ENCODE results near the gene AMPH.
"Not testable (repeated sequence)": the region's sequence is repeated elsewhere in the genome, so short reads cannot be mapped to it uniquely, and the experiment has no call there.

The AMPH gene

GRCh38 chr7:38394660-38395059, 236.5 kb downstream of the AMPH start:
- H3K4me3 Mint-ChIP-seq, result no peak overlapping the region
- H3K9me3 Mint-ChIP-seq, result no peaks in the 10 kb centered on the region
- no peak for DNase-seq
- peaks cover 3% of the 10 kb centered on the region for H3K4me1 Mint-ChIP-seq (ENCODE audit: low read depth)
- H3K27me3 Mint-ChIP-seq, result peaks cover 11% of the 10 kb centered on the region
- no peak overlapping the region for H3K27ac Mint-ChIP-seq
- no peaks in the 10 kb centered on the region for H3K36me3 Mint-ChIP-seq (ENCODE audit: low read depth)

- no peak overlapping the region for H3K27ac Mint-ChIP-seq
- H3K27me3 Mint-ChIP-seq, result peaks cover 4% of the 10 kb centered on the region
- H3K4me1 Mint-ChIP-seq (ENCODE audit: low read depth), result peaks cover 2% of the 10 kb centered on the region
- DNase-seq, result no peak
- H3K4me3 Mint-ChIP-seq, result no peak overlapping the region
- H3K36me3 Mint-ChIP-seq (ENCODE audit: low read depth), result no peaks in the 10 kb centered on the region
- H3K9me3 Mint-ChIP-seq, result no peaks in the 10 kb centered on the region
These were observed 237.3 kb downstream of the AMPH start for GRCh38 chr7:38393874-38394273.

- H3K36me3 Mint-ChIP-seq (ENCODE audit: low read depth), result no peaks in the 10 kb centered on the region
These were observed 239.4 kb downstream of the AMPH start for GRCh38 chr7:38391751-38392150.

GRCh38 chr7:38385682-38386081, 245.5 kb downstream of the AMPH start:
- H3K9me3 Mint-ChIP-seq, result no peaks in the 10 kb centered on the region
- no peak overlapping the region for H3K27ac Mint-ChIP-seq
- DNase-seq, result no peak
- no peaks in the 10 kb centered on the region for H3K27me3 Mint-ChIP-seq
- peaks cover 9% of the 10 kb centered on the region for H3K36me3 Mint-ChIP-seq (ENCODE audit: low read depth)
- H3K4me1 Mint-ChIP-seq (ENCODE audit: low read depth), result no peaks in the 10 kb centered on the region
- H3K4me3 Mint-ChIP-seq, result no peak overlapping the region

More at GRCh38 chr7:38391751-38392150, 239.4 kb downstream of the AMPH start:
- no peaks in the 10 kb centered on the region for H3K4me1 Mint-ChIP-seq (ENCODE audit: low read depth)
- H3K4me3 Mint-ChIP-seq, result no peak overlapping the region
- H3K27ac Mint-ChIP-seq, result no peak overlapping the region
- no peak for DNase-seq
- H3K27me3 Mint-ChIP-seq, result no peaks in the 10 kb centered on the region
- H3K9me3 Mint-ChIP-seq, result no peaks in the 10 kb centered on the region

- H3K4me3 Mint-ChIP-seq, result no peak overlapping the region
- no peaks in the 10 kb centered on the region for H3K9me3 Mint-ChIP-seq
- H3K27me3 Mint-ChIP-seq, result no peaks in the 10 kb centered on the region
- peaks cover 25% of the 10 kb centered on the region for H3K36me3 Mint-ChIP-seq (ENCODE audit: low read depth)
- H3K27ac Mint-ChIP-seq, result no peak overlapping the region
- no peak for DNase-seq
- H3K4me1 Mint-ChIP-seq (ENCODE audit: low read depth), result no peaks in the 10 kb centered on the region
These were observed 247.9 kb downstream of the AMPH start for GRCh38 chr7:38383281-38383680.

GRCh38 chr7:38382684-38383083, 248.5 kb downstream of the AMPH start:
- H3K4me3 Mint-ChIP-seq, result no peak overlapping the region
- H3K36me3 Mint-ChIP-seq (ENCODE audit: low read depth), result peaks cover 27% of the 10 kb centered on the region
- DNase-seq, result no peak
- H3K9me3 Mint-ChIP-seq, result no peaks in the 10 kb centered on the region
- no peak overlapping the region for H3K27ac Mint-ChIP-seq
- no peaks in the 10 kb centered on the region for H3K27me3 Mint-ChIP-seq
- H3K4me1 Mint-ChIP-seq (ENCODE audit: low read depth), result no peaks in the 10 kb centered on the region

GRCh38 chr7:38375453-38375852, 255.7 kb downstream of the AMPH start:
- no peak for DNase-seq
- Mint-ChIP-seq H3K36me3 (ENCODE audit: low read depth) (peaks cover 36% of the 10 kb centered on the region), H3K4me1 (ENCODE audit: low read depth) (peaks cover 23% of the 10 kb centered on the region), H3K27ac (no peak overlapping the region), H3K9me3 (no peaks in the 10 kb centered on the region), H3K27me3 (no peaks in the 10 kb centered on the region), H3K4me3 (no peak overlapping the region)

DNA sequence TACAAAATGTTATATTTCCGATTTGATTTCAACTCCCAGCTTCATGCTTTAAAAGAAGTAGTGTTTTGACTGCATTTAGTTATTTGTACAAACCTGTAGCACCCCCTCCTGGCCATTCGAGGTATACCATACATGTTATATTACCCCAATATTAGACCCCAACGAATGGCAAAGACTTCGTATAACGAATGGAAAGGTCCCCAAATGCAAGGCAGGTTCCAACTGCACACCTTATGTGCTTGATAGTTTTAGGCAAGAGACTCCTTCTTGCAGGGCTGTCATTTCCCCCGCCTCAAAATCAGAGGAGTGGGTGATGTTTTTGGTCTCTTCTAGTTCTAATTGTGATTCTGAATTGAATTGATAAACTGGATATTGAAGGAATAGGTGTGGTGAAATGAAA, 256.7 kb downstream of the AMPH start:
- no peaks in the 10 kb centered on the region for H3K9me3 Mint-ChIP-seq
- H3K4me3 Mint-ChIP-seq, result no peak overlapping the region
- peaks cover 26% of the 10 kb centered on the region for H3K36me3 Mint-ChIP-seq (ENCODE audit: low read depth)
- H3K27me3 Mint-ChIP-seq, result no peaks in the 10 kb centered on the region
- H3K27ac Mint-ChIP-seq, result no peak overlapping the region
- peaks cover 33% of the 10 kb centered on the region for H3K4me1 Mint-ChIP-seq (ENCODE audit: low read depth)
- DNase-seq, result peak; percentile 53

GRCh38 chr7:38373155-38373554, 258.0 kb downstream of the AMPH start:
- H3K4me3 Mint-ChIP-seq, result no peak overlapping the region
- H3K27me3 Mint-ChIP-seq, result no peaks in the 10 kb centered on the region
- peak overlapping the region; percentile 59 for H3K27ac Mint-ChIP-seq
- DNase-seq, result no peak
- H3K4me1 Mint-ChIP-seq (ENCODE audit: low read depth), result peaks cover 46% of the 10 kb centered on the region
- no peaks in the 10 kb centered on the region for H3K9me3 Mint-ChIP-seq
- peaks cover 21% of the 10 kb centered on the region for H3K36me3 Mint-ChIP-seq (ENCODE audit: low read depth)

DNA sequence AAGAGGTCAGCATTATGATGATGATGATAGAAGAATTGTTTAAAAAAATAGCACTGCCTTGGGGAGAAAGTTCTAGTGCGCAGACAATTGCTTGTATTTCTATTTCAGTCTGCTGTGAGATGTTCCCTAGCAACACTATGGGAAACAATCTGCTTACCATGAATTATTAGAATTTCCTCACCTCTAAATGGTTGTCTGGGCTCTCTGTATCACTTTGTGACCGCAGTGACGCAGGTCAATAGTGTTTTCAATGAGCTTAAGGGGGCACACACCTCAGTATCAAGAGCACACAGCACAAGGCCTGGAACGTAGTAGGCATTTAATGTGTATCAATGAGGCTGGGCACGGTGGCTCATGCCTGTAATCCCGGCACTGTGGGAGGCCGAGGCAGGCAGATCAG, 258.9 kb downstream of the AMPH start:
- no peaks in the 10 kb centered on the region for H3K9me3 Mint-ChIP-seq

GRCh38 chr7:38369816-38370493, 261.2 kb downstream of the AMPH start:
- H3K27ac Mint-ChIP-seq, result peak overlapping the region; percentile 91
- peaks cover 13% of the 10 kb centered on the region for H3K36me3 Mint-ChIP-seq (ENCODE audit: low read depth)
- peak overlapping the region; percentile 4 for H3K4me3 Mint-ChIP-seq
- H3K9me3 Mint-ChIP-seq, result no peaks in the 10 kb centered on the region
- H3K4me1 Mint-ChIP-seq (ENCODE audit: low read depth), result peaks cover 72% of the 10 kb centered on the region
- no peaks in the 10 kb centered on the region for H3K27me3 Mint-ChIP-seq
- peak; percentile 85 for DNase-seq

More for the DNA sequence above, 258.9 kb downstream of the AMPH start:
- DNase-seq, result no peak
- H3K27ac Mint-ChIP-seq, result peak overlapping the region; percentile 37
- no peak overlapping the region for H3K4me3 Mint-ChIP-seq
- H3K27me3 Mint-ChIP-seq, result no peaks in the 10 kb centered on the region
- peaks cover 19% of the 10 kb centered on the region for H3K36me3 Mint-ChIP-seq (ENCODE audit: low read depth)
- H3K4me1 Mint-ChIP-seq (ENCODE audit: low read depth), result peaks cover 55% of the 10 kb centered on the region

DNA sequence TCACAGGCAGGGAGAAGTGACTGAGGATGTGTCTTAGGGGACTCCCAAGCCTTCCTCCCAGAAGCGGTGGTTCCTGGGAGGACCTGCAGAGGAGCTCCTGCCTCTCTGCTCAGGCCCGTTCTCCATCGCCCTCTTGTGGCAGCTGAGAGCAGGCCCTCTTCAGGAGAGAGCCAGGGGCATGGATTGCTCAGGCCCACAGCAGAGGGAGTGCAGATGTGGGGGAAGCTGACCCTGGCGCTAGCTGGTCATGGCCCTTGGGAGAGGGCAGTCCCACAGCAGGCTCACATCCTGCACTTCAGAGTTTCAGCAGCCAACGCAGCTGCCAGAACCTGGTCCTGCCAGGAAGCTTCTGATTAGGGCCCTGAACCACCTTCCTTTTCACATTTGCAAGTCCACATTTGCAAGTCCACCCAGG, 263.0 kb downstream of the AMPH start:
- Mint-ChIP-seq H3K27me3 (no peaks in the 10 kb centered on the region), H3K4me3 (peak overlapping the region; percentile 53), H3K4me1 (ENCODE audit: low read depth) (peaks cover 78% of the 10 kb centered on the region), H3K36me3 (ENCODE audit: low read depth) (peaks cover 27% of the 10 kb centered on the region), H3K9me3 (no peaks in the 10 kb centered on the region), H3K27ac (peak overlapping the region; percentile 91)
- peak; percentile 83 for DNase-seq

GRCh38 chr7:38367301-38367890, 263.8 kb downstream of the AMPH start:
- peak; percentile 46 for DNase-seq
- H3K27ac Mint-ChIP-seq, result peak overlapping the region; percentile 91
- peaks cover 84% of the 10 kb centered on the region for H3K4me1 Mint-ChIP-seq (ENCODE audit: low read depth)
- no peaks in the 10 kb centered on the region for H3K27me3 Mint-ChIP-seq
- peak overlapping the region; percentile 53 for H3K4me3 Mint-ChIP-seq
- peaks cover 29% of the 10 kb centered on the region for H3K36me3 Mint-ChIP-seq (ENCODE audit: low read depth)
- no peaks in the 10 kb centered on the region for H3K9me3 Mint-ChIP-seq

DNA sequence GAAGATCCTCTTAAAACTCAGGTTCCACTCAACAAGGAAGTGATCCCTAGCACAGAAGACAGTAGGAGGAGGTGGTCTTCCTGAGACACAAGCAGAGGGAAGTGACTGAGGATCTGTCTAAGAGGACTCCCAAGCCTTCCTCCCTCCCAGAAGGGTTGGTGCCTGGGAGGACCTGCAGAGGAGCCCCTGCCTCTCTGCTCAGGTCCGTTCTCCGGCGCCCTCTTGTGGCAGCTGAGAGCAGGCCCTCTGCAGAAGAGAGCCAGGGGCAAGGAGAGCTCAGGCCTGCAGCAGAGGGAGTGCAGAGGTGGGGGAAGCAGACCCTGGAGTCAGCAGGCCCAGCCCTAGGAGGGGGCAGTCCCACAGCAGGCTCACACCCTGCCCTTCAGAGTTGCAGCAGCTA, 267.8 kb downstream of the AMPH start:
- H3K4me3 Mint-ChIP-seq, result peak overlapping the region; percentile 75
- H3K4me1 Mint-ChIP-seq (ENCODE audit: low read depth), result peaks cover 79% of the 10 kb centered on the region
- not testable (repeated sequence) for H3K27me3 Mint-ChIP-seq, H3K9me3 Mint-ChIP-seq
- peaks cover 45% of the 10 kb centered on the region for H3K36me3 Mint-ChIP-seq (ENCODE audit: low read depth)
- DNase-seq, result peak; percentile 81
- peak overlapping the region; percentile 95 for H3K27ac Mint-ChIP-seq

DNA sequence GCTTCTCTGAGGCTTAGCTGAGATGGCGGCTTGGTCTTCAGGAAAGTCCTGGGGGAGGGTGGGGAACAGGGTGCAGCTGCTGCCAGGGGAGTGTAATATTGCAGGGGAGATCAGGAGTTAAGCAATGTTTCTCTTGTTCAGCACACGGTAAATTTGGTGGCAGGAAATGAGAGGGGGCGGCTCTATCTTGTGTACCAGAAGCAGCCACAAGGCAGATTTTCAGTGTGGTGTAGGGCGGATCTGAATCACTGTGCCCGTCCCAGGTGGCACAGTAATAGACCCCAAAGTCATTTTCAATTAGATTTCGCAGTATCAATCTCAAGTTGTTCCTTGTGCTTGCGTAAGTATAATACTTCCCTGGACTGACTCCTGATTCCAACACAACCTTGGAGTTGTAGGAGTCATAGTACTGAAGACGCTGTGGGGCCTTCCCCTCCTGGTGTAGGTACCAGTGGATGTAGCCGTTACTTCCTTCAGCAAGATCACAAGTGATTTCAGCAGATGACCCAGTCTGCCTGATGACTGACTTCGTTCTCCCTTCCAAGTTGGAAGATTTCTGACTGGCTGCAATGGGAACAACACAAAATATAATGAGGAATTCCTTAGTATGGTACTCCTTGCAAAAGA, 268.4 kb downstream of the AMPH start:
- DNase-seq, result peak; percentile 59
- peaks cover 42% of the 10 kb centered on the region for H3K36me3 Mint-ChIP-seq (ENCODE audit: low read depth)
- H3K4me3 Mint-ChIP-seq, result peak overlapping the region; percentile 75
- H3K27me3 Mint-ChIP-seq, H3K9me3 Mint-ChIP-seq: not testable (repeated sequence)
- H3K4me1 Mint-ChIP-seq (ENCODE audit: low read depth), result peaks cover 76% of the 10 kb centered on the region
- peak overlapping the region; percentile 95 for H3K27ac Mint-ChIP-seq

All from activated T-cell treated with anti-CD3 and anti-CD28 coated beads, Interleukin-2, amount 50 U/mL, for 24 hours (primary cell).